Measurements from ENCODE around the gene ARID1B.
"Not testable (repeated sequence)": the region's sequence is repeated elsewhere in the genome, so short reads cannot be mapped to it uniquely, and the experiment has no call there.

The ARID1B gene

DNA sequence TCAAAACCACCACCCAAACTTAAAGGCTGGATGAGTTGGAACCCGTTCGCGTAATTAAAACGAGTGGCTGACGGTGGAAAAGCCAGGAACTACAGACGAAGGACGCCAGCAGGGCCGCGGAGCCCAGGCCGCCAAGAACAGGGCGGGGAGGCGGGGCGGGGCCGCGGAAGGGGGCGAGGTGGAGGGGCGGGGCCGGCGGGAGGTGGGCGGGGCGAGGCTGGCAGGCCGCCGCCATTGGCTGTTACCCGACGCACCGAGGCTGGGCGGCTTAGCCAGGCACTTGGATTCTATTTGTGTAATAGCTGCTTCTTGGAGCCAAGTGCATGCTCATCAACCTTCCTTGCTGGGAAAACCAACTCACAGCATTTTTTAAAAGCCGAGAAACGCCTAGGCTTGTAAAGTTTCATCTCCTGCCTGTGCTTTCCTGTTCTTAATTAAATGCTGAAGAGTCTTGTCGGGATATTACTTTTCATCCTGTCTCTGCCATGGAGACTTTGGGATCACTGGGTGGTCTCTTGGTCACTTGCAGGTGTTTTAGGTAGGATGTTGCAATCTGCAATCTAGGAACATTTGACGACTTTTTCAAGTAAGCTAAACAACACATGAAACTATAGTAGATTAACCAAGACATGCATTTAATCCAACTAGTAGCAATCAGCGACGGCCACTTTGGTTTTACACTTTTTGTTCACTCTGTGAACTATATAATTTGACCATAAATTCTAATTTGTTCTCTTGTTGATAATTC is 245.0 kb downstream of the ARID1B start:
- peak; percentile 70 to 75 for DNase-seq (ENCODE audit: low read depth in 2 of 2)

- DNase-seq (ENCODE audit: low read depth in 2 of 2), result no peak
These were observed 246.8 kb downstream of the ARID1B start for GRCh38 chr6:157023958-157024357.

GRCh38 chr6:157024745-157025144 is 247.6 kb downstream of the ARID1B start:
- no peak for DNase-seq (ENCODE audit: low read depth in 2 of 2)

DNA sequence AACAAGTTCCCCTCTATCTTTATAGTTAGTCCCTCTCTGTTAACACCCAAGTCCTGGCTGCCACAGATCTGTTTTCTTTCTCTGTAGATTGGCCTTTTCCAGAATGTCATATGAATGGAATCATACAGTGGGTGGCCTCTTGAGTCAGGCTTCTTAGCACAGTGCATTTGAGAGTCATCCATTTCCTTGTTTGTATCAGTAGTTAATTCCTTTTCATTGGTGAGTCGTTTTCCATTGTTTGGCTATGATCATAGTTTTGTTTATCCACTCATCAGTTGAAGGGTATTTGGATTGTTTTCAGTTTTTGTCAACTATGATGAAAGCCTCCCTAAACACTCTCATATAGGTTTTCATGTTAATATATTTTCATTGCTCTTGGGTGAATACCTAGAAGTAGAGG is 248.3 kb downstream of the ARID1B start:
- DNase-seq (ENCODE audit: low read depth in 2 of 2), result no peak

DNA sequence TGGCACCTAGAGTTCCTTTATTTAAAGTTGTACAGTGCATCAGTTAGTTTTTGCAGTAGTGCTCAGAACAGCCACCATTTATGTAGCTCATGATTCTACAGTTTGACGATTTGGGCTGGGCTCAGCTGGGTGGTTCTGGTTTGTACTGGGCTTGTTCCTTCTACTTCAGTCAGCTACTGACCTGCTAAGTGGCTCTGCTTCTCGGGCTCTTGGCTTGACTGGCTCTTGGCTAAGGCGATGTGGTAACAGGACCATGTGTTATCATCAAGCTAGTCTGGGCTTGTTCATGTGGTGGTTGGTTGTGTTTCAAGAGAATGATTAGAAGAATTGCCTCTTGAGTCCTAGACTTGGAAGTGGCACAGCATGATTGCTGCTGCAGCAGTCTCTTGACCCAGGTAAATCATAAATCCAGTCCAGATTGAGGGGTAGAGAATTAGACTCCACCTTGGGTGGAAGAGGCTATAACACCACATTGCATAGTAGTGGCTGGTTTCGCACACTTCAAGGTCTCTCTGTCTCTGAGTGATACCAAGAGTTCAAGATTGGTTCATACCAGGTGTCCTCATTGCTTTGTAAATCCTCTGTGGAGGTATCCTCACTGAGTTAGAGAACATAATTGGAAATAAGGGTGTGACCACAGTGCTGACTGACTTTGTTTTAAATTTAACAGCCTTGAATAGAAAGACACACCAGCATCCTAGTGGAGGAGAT is 253.0 kb downstream of the ARID1B start:
- no peak for DNase-seq (ENCODE audit: low read depth in 2 of 2)

DNA sequence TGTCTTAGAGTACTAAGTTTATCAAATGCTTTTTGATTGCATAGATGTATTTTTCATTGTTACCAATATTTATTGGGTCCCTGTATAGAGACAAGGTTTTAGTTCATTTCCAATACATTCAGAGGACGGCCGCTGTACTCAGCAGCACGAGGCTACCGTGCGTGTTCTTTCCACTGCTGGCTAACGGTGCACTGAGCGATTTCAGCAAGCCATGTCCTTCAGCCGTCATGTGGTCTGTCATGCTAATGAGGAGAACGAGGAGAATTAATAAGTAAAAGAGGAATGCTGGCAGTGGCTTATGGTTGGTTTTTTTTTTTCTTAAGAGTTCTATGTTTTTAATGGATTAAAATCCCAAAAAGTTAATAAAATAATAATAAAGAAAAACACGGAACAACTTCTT is 253.6 kb downstream of the ARID1B start:
- no peak for DNase-seq (ENCODE audit: low read depth in 2 of 2)

DNA sequence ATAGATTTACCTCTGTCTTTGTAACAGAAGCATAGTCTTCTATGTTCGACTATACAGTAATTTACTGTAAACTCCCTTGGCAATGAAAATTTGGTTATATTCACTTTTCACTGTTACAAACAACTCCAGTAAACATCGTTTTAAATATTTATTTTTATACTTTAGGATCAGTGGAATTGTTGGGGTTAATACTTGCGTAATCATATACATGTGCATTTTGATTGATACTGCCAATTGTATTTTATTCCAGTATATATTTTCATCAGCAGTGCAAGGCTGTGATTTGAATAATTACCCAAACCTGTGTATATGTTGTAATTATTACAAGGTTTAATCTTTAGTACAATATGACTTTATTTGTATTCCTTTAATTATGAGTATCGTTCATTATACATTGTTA is 255.7 kb downstream of the ARID1B start:
- no peak for DNase-seq (ENCODE audit: low read depth in 2 of 2)

GRCh38 chr6:157033428-157034140 is 256.4 kb downstream of the ARID1B start:
- no peak for DNase-seq (ENCODE audit: low read depth in 2 of 2)

DNA sequence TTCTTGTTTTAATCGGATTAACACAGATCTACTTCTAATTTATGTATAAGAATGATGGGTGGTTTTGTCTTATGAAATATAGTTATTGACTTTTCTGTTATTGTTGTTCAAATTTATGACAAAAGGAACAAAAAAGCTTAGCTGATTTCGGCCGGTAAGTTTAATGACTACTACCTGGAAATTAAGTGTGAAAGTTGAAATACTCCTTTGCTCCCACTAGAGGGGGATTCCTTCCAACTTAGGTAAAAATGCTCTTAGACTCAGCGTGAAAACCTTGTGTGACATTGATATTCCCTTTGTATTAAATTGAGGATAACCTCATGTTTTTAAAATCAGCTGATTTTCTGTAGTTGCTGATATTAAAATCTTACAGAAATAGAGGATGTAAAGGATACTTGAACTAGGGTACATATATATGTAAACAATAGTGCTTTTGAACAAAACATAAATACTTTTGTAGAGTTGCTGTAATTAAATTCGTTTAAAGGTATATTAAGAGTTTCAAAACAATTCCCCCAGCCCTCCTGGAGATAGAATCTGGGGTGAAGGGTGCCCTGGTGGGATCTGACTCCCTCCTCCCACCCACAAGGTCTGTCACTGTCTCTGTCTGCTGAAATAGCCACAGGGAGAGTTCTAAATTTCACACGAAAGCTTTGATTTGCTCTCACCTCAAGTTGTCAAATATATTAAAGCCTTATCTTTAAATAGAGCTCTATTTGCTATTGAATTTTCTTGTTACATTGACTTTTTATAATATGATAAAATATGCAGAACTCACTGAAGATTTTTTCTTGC is 257.5 kb downstream of the ARID1B start:
- DNase-seq (ENCODE audit: low read depth in 2 of 2), result no peak

DNA sequence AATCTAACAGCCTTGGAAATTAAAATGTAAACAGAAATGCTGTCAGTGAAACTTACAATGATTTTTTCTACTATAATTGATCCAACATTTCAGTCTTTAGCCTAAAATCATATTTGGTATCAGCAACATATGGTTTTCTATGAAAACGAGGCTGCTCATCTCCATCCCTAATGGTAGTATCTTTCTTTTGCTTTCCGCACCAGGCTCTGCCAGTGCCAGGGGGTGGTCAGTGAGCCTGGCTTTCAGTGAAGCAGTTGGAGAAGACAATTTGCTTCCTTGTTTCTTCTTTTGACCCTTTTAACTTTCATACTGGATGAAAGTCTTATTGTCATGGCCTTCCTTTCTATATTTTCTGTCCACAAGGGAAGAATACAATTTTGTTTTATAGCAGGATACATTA is 258.4 kb downstream of the ARID1B start:
- no peak for DNase-seq (ENCODE audit: low read depth in 2 of 2)

DNA sequence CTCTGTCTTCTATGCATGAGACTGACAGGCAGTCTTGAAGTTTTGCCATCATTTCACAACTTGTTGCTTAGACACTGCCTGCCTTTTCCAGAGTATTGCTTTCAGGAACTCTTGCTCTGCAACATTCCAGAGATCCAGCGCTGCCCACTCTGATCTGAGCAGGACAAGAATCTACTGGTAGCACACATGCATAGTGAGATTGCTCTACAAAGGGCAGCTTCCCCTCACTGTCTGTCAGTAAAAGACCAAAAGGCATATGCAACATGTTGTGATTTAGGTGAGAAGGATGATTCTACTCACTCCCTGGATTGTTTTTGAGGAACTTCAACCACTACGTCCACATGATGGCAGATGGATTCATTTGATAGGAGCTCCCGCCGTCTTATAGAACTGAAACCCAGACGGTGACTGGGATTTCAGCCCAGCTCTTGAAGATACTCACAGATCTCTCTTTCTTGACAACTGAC is 259.1 kb downstream of the ARID1B start:
- no peak for DNase-seq (ENCODE audit: low read depth in 2 of 2)

DNA sequence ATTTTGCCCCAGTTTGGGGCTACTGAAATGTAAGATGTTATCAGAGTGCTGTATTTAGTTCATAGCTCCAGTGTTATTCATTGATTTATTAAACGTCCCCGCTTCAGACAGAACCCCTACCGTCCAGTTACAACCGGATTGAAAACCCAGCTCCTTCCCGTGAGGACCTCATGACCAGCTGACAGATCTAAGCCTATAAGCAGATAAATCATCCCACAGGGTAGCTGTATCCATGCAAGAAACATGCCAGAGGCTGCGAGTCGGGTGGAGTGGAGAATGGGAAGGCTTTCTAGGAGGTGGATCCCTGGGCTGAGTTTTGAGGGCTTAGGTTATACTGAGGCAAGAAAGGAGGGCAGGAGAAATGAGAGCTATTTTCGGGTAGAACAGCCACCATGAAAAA is 260.0 kb downstream of the ARID1B start:
- no peak for DNase-seq (ENCODE audit: low read depth in 2 of 2)

- no peak for DNase-seq (ENCODE audit: low read depth in 2 of 2)
These were observed 261.4 kb downstream of the ARID1B start for GRCh38 chr6:157038610-157039009.

- DNase-seq (ENCODE audit: low read depth in 2 of 2), result not testable (repeated sequence)
These were observed 262.5 kb downstream of the ARID1B start for GRCh38 chr6:157039639-157040038.

GRCh38 chr6:157040191-157040590 is 263.0 kb downstream of the ARID1B start:
- DNase-seq (ENCODE audit: low read depth in 2 of 2), result no peak

- DNase-seq (ENCODE audit: low read depth in 2 of 2), result no peak
These were observed 268.8 kb downstream of the ARID1B start for GRCh38 chr6:157045831-157046454.

DNA sequence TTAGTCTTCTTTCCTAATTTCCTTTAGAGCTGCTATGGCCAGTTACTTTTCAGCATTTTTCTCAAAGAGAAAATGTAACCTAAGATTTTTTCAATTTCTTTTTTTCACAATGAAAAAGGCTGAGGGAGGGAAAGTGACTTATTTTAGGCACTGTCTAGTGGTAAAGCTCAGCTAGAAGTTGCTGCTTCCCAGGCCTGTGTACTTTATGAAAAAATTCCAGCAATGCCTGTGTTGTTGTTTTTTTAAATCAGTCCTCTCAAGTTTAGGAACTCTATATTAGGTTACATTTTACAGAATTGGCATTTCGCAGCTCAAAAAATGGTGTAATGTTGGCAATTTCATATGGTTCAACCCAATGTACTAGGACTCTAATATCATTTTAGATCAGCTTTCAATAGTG is 269.6 kb downstream of the ARID1B start:
- no peak for DNase-seq (ENCODE audit: low read depth in 2 of 2)

DNA sequence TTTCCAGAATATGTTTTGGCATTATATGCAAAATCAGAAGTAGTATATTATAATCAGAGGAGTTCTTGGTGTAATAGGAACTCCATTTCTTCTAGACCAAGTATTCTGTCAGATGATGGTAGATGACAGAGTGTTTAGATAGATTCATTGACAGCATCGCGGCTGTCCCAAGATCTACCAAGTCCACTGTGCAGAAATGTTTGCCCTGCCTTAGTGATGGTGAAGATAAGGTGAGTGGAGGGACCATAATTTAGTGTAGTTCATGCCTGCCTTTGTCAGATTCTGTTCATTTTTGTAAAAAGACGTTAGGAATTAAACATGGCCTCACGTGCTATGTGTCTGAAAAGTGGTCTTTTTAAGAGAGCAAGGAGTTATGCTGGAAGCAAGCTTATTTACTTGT is 270.1 kb downstream of the ARID1B start:
- DNase-seq (ENCODE audit: low read depth in 2 of 2), result no peak

DNA sequence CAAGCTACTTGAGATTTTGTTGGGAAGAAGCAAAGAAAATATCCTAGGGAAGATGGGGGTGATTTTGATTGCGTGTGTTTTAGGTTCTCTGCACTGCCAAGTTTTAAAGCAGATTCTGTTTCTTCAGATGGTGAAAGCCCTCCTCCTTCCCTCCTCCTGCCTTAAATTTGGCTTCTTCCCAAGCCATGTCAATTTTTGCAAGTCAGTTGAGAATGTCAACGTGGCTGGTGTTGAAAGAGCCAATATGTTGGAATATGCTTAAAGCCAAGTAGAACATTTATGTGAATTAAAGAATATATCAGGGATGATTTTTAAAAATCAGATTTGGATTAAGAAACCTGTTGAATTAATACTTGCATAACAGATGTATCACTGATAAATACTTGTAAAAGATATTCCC is 270.8 kb downstream of the ARID1B start:
- DNase-seq (ENCODE audit: low read depth in 2 of 2), result no peak

DNA sequence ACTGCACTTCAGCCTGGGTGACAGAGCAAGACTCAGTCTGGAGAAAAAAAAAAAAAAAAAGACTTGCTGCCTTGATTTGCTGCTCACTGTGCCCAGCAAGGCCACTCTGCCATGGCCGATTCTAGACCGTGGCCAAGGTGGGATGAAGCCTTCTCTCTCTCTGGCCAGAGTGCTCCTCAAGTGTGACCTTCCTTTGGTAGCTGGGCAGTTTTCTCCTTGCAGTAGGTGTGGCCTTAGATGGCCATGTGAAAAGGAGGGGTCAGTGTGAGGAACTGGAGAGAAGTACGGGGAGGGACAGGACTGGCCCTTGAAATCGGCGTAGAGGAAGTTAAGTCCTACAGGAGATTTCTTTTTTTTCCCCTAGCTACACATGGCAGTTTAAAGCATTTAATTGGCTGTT is 272.0 kb downstream of the ARID1B start:
- DNase-seq (ENCODE audit: low read depth in 2 of 2), result no peak

DNA sequence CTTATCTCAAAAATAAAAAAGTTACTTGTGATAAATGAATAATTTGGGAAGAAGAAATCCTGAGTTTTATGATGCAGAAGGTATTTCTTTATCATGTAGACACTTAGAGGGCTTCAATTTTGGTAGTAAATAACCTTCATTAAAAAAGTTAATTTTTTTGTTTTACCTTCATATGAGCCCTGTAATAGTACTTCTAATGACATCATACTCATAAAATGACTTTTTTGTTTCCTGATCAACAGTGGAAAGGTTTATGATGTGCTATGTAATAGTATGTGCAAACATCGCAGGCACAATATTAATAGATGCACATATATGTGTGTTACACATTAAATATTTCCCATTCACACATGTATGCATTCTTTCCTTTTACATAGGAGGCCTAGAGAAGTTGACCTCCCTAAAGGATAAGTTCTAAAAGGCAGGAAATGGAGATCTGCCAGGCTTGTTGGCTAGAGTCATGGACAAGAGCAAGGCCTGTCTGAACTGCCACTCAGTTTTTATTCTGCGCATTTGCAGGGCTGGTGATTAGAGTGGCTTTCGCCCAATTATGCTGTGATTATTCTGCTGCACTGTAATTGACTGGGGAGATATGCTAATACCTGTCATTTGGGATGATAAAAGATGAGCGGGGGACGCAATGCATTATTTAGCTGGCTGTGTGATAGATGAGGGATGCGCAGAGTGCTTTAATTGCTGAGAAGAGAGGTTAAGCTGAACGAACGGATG is 273.5 kb downstream of the ARID1B start:
- no peak for DNase-seq (ENCODE audit: low read depth in 2 of 2)

Measured in activated CD4-positive, alpha-beta T cell treated with anti-CD3 and anti-CD28 coated beads for 24 hours (primary cell).